ENCODE results near the gene TRIO.

Gene TRIO

GRCh38 chr5:14469551-14470377 is 326.6 kb downstream of the TRIO start:
- Histone ChIP-seq H3K9me3 (ENCODE audit: control insufficient read depth in 1 of 2, low read length in 2 of 2) (no peaks in the 10 kb centered on the region), H3K36me3 (ENCODE audit: control insufficient read depth in 1 of 2, insufficient read depth in 2 of 2, low read length in 2 of 2) (peaks cover 16 to 31% of the 10 kb centered on the region in 2 donors), H3K27ac (ENCODE audit: low read depth, low read length) (no peak overlapping the region), H3K9ac (ENCODE audit: low read depth in 1 of 2, low read length in 2 of 2) (no peak overlapping the region), H3K4me3 (ENCODE audit: low read depth in 1 of 2, low read length in 2 of 2) (no peak overlapping the region), H3K4me1 (ENCODE audit: control insufficient read depth in 1 of 2, insufficient read depth in 2 of 2, low read length in 2 of 2) (peaks cover 0 to under 1% of the 10 kb centered on the region in 2 donors), H3K27me3 (ENCODE audit: control insufficient read depth in 1 of 2, insufficient read depth in 2 of 2, low read length in 2 of 2) (no peaks in the 10 kb centered on the region)

- Histone ChIP-seq H3K9me3 (ENCODE audit: control insufficient read depth in 1 of 2, low read length in 2 of 2) (no peaks in the 10 kb centered on the region), H3K4me1 (ENCODE audit: control insufficient read depth in 1 of 2, insufficient read depth in 2 of 2, low read length in 2 of 2) (no peaks in the 10 kb centered on the region), H3K4me3 (ENCODE audit: low read depth in 1 of 2, low read length in 2 of 2) (no peak overlapping the region), H3K9ac (ENCODE audit: low read depth in 1 of 2, low read length in 2 of 2) (no peak overlapping the region), H3K27ac (ENCODE audit: low read depth, low read length) (no peak overlapping the region), H3K27me3 (ENCODE audit: control insufficient read depth in 1 of 2, insufficient read depth in 2 of 2, low read length in 2 of 2) (no peaks in the 10 kb centered on the region), H3K36me3 (ENCODE audit: control insufficient read depth in 1 of 2, insufficient read depth in 2 of 2, low read length in 2 of 2) (peaks cover 20 to 39% of the 10 kb centered on the region in 2 donors)
These were observed 328.4 kb downstream of the TRIO start for GRCh38 chr5:14471507-14471906.

- Histone ChIP-seq H3K36me3 (ENCODE audit: control insufficient read depth in 1 of 2, insufficient read depth in 2 of 2, low read length in 2 of 2) (peaks cover 20 to 52% of the 10 kb centered on the region in 2 donors), H3K4me1 (ENCODE audit: control insufficient read depth in 1 of 2, insufficient read depth in 2 of 2, low read length in 2 of 2) (no peaks in the 10 kb centered on the region), H3K27me3 (ENCODE audit: control insufficient read depth in 1 of 2, insufficient read depth in 2 of 2, low read length in 2 of 2) (no peaks in the 10 kb centered on the region), H3K27ac (ENCODE audit: low read depth, low read length) (no peak overlapping the region), H3K9ac (ENCODE audit: low read depth in 1 of 2, low read length in 2 of 2) (no peak overlapping the region), H3K9me3 (ENCODE audit: control insufficient read depth in 1 of 2, low read length in 2 of 2) (no peaks in the 10 kb centered on the region), H3K4me3 (ENCODE audit: low read depth in 1 of 2, low read length in 2 of 2) (no peak overlapping the region)
These were observed 329.9 kb downstream of the TRIO start for GRCh38 chr5:14472986-14473567.

GRCh38 chr5:14475045-14475444 is 331.9 kb downstream of the TRIO start:
- no peak overlapping the region for H3K27ac ChIP-seq (ENCODE audit: low read depth, low read length)
- no peak overlapping the region for H3K4me3 ChIP-seq (ENCODE audit: low read depth in 1 of 2, low read length in 2 of 2)
- no peaks in the 10 kb centered on the region for H3K4me1 ChIP-seq (ENCODE audit: control insufficient read depth in 1 of 2, insufficient read depth in 2 of 2, low read length in 2 of 2)
- H3K27me3 ChIP-seq (ENCODE audit: control insufficient read depth in 1 of 2, insufficient read depth in 2 of 2, low read length in 2 of 2) = no peaks in the 10 kb centered on the region
- no peak overlapping the region for H3K9ac ChIP-seq (ENCODE audit: low read depth in 1 of 2, low read length in 2 of 2)
- peaks cover 30 to 64% of the 10 kb centered on the region in 2 donors for H3K36me3 ChIP-seq (ENCODE audit: control insufficient read depth in 1 of 2, insufficient read depth in 2 of 2, low read length in 2 of 2)
- no peaks in the 10 kb centered on the region for H3K9me3 ChIP-seq (ENCODE audit: control insufficient read depth in 1 of 2, low read length in 2 of 2)

- Histone ChIP-seq H3K9ac (ENCODE audit: low read depth in 1 of 2, low read length in 2 of 2) (no peak overlapping the region), H3K9me3 (ENCODE audit: control insufficient read depth in 1 of 2, low read length in 2 of 2) (no peaks in the 10 kb centered on the region), H3K4me3 (ENCODE audit: low read depth in 1 of 2, low read length in 2 of 2) (no peak overlapping the region), H3K27me3 (ENCODE audit: control insufficient read depth in 1 of 2, insufficient read depth in 2 of 2, low read length in 2 of 2) (no peaks in the 10 kb centered on the region), H3K4me1 (ENCODE audit: control insufficient read depth in 1 of 2, insufficient read depth in 2 of 2, low read length in 2 of 2) (no peaks in the 10 kb centered on the region), H3K27ac (ENCODE audit: low read depth, low read length) (no peak overlapping the region), H3K36me3 (ENCODE audit: control insufficient read depth in 1 of 2, insufficient read depth in 2 of 2, low read length in 2 of 2) (peaks cover 28 to 71% of the 10 kb centered on the region in 2 donors)
These were observed 333.8 kb downstream of the TRIO start for GRCh38 chr5:14476786-14477435.

- H3K4me3 ChIP-seq (ENCODE audit: low read depth in 1 of 2, low read length in 2 of 2) = no peak overlapping the region
- no peaks in the 10 kb centered on the region for H3K9me3 ChIP-seq (ENCODE audit: control insufficient read depth in 1 of 2, low read length in 2 of 2)
- H3K36me3 ChIP-seq (ENCODE audit: control insufficient read depth in 1 of 2, insufficient read depth in 2 of 2, low read length in 2 of 2) = peaks cover 24 to 73% of the 10 kb centered on the region in 2 donors
- no peaks in the 10 kb centered on the region for H3K27me3 ChIP-seq (ENCODE audit: control insufficient read depth in 1 of 2, insufficient read depth in 2 of 2, low read length in 2 of 2)
- no peak overlapping the region for H3K9ac ChIP-seq (ENCODE audit: low read depth in 1 of 2, low read length in 2 of 2)
- peaks cover 0 to 10% of the 10 kb centered on the region in 2 donors for H3K4me1 ChIP-seq (ENCODE audit: control insufficient read depth in 1 of 2, insufficient read depth in 2 of 2, low read length in 2 of 2)
- H3K27ac ChIP-seq (ENCODE audit: low read depth, low read length) = no peak overlapping the region
These were observed 336.1 kb downstream of the TRIO start for GRCh38 chr5:14479143-14479696.

GRCh38 chr5:14481349-14481748 is 338.2 kb downstream of the TRIO start:
- H3K27ac ChIP-seq (ENCODE audit: low read depth, low read length) = no peak overlapping the region

GRCh38 chr5:14482085-14482484 is 338.9 kb downstream of the TRIO start:
- Histone ChIP-seq H3K27ac (ENCODE audit: low read depth, low read length) (no peak overlapping the region), H3K36me3 (ENCODE audit: control insufficient read depth in 1 of 2, insufficient read depth in 2 of 2, low read length in 2 of 2) (peaks cover 21 to 71% of the 10 kb centered on the region in 2 donors), H3K9me3 (ENCODE audit: control insufficient read depth in 1 of 2, low read length in 2 of 2) (no peaks in the 10 kb centered on the region)

More at GRCh38 chr5:14481349-14481748, 338.2 kb downstream of the TRIO start:
- H3K36me3 ChIP-seq (ENCODE audit: control insufficient read depth in 1 of 2, insufficient read depth in 2 of 2, low read length in 2 of 2) = peaks cover 18 to 70% of the 10 kb centered on the region in 2 donors
- no peaks in the 10 kb centered on the region for H3K9me3 ChIP-seq (ENCODE audit: control insufficient read depth in 1 of 2, low read length in 2 of 2)
- H3K9ac ChIP-seq (ENCODE audit: low read depth in 1 of 2, low read length in 2 of 2) = no peak overlapping the region
- H3K4me3 ChIP-seq (ENCODE audit: low read depth in 1 of 2, low read length in 2 of 2) = no peak overlapping the region
- H3K27me3 ChIP-seq (ENCODE audit: control insufficient read depth in 1 of 2, insufficient read depth in 2 of 2, low read length in 2 of 2) = no peaks in the 10 kb centered on the region
- H3K4me1 ChIP-seq (ENCODE audit: control insufficient read depth in 1 of 2, insufficient read depth in 2 of 2, low read length in 2 of 2) = peaks cover 0 to 10% of the 10 kb centered on the region in 2 donors

GRCh38 chr5:14483504-14484157 is 340.5 kb downstream of the TRIO start:
- H3K36me3 ChIP-seq (ENCODE audit: control insufficient read depth in 1 of 2, insufficient read depth in 2 of 2, low read length in 2 of 2) = peaks cover 26 to 66% of the 10 kb centered on the region in 2 donors
- no peak overlapping the region for H3K4me3 ChIP-seq (ENCODE audit: low read depth in 1 of 2, low read length in 2 of 2)
- H3K9me3 ChIP-seq (ENCODE audit: control insufficient read depth in 1 of 2, low read length in 2 of 2) = no peaks in the 10 kb centered on the region
- H3K27me3 ChIP-seq (ENCODE audit: control insufficient read depth in 1 of 2, insufficient read depth in 2 of 2, low read length in 2 of 2) = no peaks in the 10 kb centered on the region
- no peak overlapping the region for H3K27ac ChIP-seq (ENCODE audit: low read depth, low read length)
- H3K4me1 ChIP-seq (ENCODE audit: control insufficient read depth in 1 of 2, insufficient read depth in 2 of 2, low read length in 2 of 2) = peaks cover 0 to 10% of the 10 kb centered on the region in 2 donors
- H3K9ac ChIP-seq (ENCODE audit: low read depth in 1 of 2, low read length in 2 of 2) = no peak overlapping the region

More at GRCh38 chr5:14482085-14482484, 338.9 kb downstream of the TRIO start:
- Histone ChIP-seq H3K4me1 (ENCODE audit: control insufficient read depth in 1 of 2, insufficient read depth in 2 of 2, low read length in 2 of 2) (peaks cover 0 to 10% of the 10 kb centered on the region in 2 donors), H3K9ac (ENCODE audit: low read depth in 1 of 2, low read length in 2 of 2) (no peak overlapping the region), H3K27me3 (ENCODE audit: control insufficient read depth in 1 of 2, insufficient read depth in 2 of 2, low read length in 2 of 2) (no peaks in the 10 kb centered on the region), H3K4me3 (ENCODE audit: low read depth in 1 of 2, low read length in 2 of 2) (no peak overlapping the region)

Data from duodenal mucosa (tissue), 2 donors.